Measurements from ENCODE around the gene FGF12.

DNA sequence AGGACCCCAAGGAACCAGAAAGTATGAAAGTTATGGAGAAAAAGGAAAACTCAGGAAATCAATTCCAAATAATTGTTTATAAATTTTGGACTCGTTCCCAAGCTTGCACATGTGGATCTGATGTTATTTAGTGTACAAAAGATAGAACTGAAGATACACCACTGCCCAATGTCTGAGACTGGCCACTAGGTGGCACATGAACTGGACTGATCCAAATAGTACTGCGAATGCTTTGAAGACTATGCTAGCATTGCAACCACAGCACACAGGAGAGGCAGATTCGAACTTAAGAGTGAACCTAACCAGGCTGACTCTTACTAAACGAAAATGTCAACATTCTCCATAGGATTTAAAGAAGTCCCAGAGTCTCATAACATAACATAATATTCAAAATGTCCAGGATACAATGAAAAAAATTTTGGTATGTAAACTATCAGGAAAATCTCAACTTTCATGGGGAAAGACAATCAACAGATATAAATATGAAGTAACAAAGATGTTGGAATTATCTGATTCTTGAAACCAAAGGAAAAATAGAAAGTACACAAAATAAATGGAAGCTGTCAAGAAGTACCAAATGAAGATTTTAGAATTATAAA, 596.7 kb downstream of the FGF12 start:
- peak; percentile 16 to 68 (median 56) for TF ChIP-seq CTCF (IDR thresholded peaks at IDR 0.05)
- TF ChIP-seq POLR2A (IDR thresholded peaks at IDR 0.05): no peak
